GM21576 (cell line): Measurements from ENCODE around the gene ITGAE.
A peak's percentile ranks its signal among the peaks of the same experiment; 100 is the strongest.
"Not testable (repeated sequence)": the region's sequence is repeated elsewhere in the genome, so short reads cannot be mapped to it uniquely, and the experiment has no call there.

ENCODE experiments used
- ATAC-seq: cut with Tn5 transposase; IDR thresholded peaks from one replicate; pipeline ENCODE4 v1.9.1; 2021; ENCODE audit warnings: mild to moderate bottlenecking, moderate library complexity; ENCODE audit not compliant: unreplicated experiment

Gene ITGAE

GRCh38 chr17:3796110-3796821 is 4.7 kb downstream of the ITGAE start:
- ATAC-seq, result peak; percentile 59

- no peak for ATAC-seq
Measured at GRCh38 chr17:3795390-3796102, 5.4 kb downstream of the ITGAE start.

- ATAC-seq, result no peak
Measured at GRCh38 chr17:3794557-3795389, 6.2 kb downstream of the ITGAE start.

- ATAC-seq, result not testable (repeated sequence)
Measured at GRCh38 chr17:3794152-3794551, 6.8 kb downstream of the ITGAE start.

GRCh38 chr17:3793258-3793657 is 7.7 kb downstream of the ITGAE start:
- not testable (repeated sequence) for ATAC-seq

- no peak for ATAC-seq
Measured at GRCh38 chr17:3792481-3792880, 8.5 kb downstream of the ITGAE start.

GRCh38 chr17:3788200-3788599 is 12.8 kb downstream of the ITGAE start:
- no peak for ATAC-seq

GRCh38 chr17:3785323-3785722 is 15.7 kb downstream of the ITGAE start:
- ATAC-seq, result not testable (repeated sequence)

GRCh38 chr17:3782751-3783150 is 18.2 kb downstream of the ITGAE start:
- no peak for ATAC-seq

- no peak for ATAC-seq
Measured at GRCh38 chr17:3780986-3781385, 20.0 kb downstream of the ITGAE start.

GRCh38 chr17:3777366-3778120 is 23.4 kb downstream of the ITGAE start:
- no peak for ATAC-seq

- ATAC-seq, result no peak
Measured at GRCh38 chr17:3773966-3774365, 27.0 kb downstream of the ITGAE start.

- no peak for ATAC-seq
Measured at GRCh38 chr17:3773511-3773910, 27.5 kb downstream of the ITGAE start.

- ATAC-seq, result no peak
Measured at GRCh38 chr17:3772764-3773163, 28.2 kb downstream of the ITGAE start.

GRCh38 chr17:3771140-3771539 is 29.8 kb downstream of the ITGAE start:
- ATAC-seq, result no peak

- no peak for ATAC-seq
Measured at GRCh38 chr17:3770466-3770865, 30.5 kb downstream of the ITGAE start.

GRCh38 chr17:3768769-3769168 is 32.2 kb downstream of the ITGAE start:
- no peak for ATAC-seq

- ATAC-seq, result no peak
Measured at GRCh38 chr17:3768341-3768740, 32.6 kb downstream of the ITGAE start.

- ATAC-seq, result no peak
Measured at GRCh38 chr17:3766779-3767178, 34.2 kb downstream of the ITGAE start.

GRCh38 chr17:3765981-3766380 is 35.0 kb downstream of the ITGAE start:
- ATAC-seq, result no peak

GRCh38 chr17:3763777-3764170 is 37.2 kb downstream of the ITGAE start:
- ATAC-seq, result no peak
